ENCODE results near the gene IP6K1.
"Not testable (repeated sequence)": the region's sequence is repeated elsewhere in the genome, so short reads cannot be mapped to it uniquely, and the experiment has no call there.

Gene IP6K1

GRCh38 chr3:49706456-49707112, 79.8 kb downstream of the IP6K1 start:
- no peak for DNase-seq

DNA sequence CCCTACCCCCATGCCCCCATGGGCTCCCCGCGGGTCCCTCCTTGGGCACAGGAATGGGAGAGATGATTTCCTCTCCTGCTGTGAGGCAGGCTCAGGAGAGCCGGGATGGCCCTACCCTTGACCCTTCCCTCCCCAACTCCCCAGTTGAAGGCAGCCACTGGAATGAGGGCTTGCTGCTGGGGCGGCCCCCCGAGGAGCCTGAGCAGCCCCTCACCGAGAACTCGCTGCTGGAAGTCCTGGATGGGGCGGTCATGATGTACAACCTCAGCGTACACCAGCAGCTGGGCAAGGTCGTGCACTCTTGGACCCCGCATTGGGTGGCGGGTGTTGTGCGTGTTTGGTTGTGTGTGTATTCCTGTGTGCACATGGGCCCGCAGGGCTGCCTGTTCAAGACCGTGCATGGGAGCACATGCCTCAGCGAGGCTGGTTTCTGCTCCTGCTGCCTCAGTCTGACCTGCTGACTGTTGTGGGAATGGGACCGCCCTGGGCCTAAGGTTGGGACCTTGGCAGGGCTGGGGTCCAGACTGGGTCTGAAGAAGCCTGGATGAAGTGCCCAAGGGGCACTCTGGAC, 80.9 kb downstream of the IP6K1 start:
- DNase-seq: no peak

- no peak for DNase-seq
Measured at GRCh38 chr3:49704629-49705028, 81.7 kb downstream of the IP6K1 start.

DNA sequence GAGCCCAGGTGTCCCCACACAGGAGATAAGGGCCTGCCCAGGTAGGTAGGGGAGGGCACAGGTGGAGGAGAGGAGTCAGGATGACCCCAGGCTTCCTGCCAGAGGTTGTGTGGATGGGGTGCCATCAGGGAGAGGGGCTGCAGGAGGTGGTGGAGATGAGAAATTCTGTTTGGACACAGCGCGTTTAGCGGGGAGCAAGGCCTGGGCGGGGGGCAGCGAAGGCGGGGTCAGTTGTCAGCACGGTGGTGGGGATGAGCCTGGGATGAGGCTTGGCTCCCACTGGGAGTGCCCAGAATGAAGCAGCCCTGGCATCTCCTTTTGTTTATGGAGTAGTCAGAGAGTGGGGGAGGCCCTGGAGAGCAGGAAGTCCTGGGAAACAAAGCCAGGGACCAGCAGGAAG, 82.4 kb downstream of the IP6K1 start:
- no peak for DNase-seq

GRCh38 chr3:49703443-49703927, 82.9 kb downstream of the IP6K1 start:
- peak; percentile 78 for DNase-seq

GRCh38 chr3:49702672-49703071, 83.7 kb downstream of the IP6K1 start:
- DNase-seq: no peak

- DNase-seq: no peak
Measured at GRCh38 chr3:49701388-49702077, 84.8 kb downstream of the IP6K1 start.

DNA sequence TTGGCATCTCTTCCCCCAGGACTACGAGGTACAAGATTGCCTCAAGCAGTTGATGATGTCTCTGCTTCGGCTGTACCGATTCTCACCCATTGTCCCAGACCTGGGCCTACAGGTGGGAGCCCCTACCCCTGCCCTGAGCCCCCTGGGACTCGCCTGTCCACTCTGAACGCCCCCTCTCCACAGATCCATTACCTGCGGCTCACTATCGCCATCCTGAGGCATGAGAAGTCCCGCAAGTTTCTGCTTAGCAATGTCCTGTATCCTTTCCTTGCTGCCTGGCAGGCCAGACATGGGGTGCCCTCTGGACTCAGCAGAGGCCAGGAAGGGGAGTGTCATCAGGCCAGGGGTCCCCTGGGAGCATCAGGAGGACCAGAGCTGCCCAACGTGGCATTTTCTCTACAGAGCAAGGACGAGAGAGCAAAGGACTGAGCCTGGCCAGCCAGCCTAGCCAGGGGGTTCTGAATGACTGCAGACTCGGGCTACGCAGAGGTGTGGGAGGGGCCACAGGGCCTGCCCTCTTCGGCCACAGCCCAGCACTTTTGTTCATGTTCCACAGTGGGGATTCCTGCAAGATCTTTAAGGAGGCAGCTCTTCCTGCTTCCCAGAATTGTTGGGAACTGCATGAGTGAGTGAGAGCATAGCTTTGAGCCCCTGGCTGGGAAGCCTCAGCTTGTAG, 85.8 kb downstream of the IP6K1 start:
- no peak for DNase-seq

GRCh38 chr3:49700014-49700413, 86.3 kb downstream of the IP6K1 start:
- no peak for DNase-seq

- DNase-seq: no peak
Measured at GRCh38 chr3:49699281-49699979, 86.9 kb downstream of the IP6K1 start.

GRCh38 chr3:49695350-49696015, 90.9 kb downstream of the IP6K1 start:
- DNase-seq: not testable (repeated sequence)

- DNase-seq: not testable (repeated sequence)
Measured at GRCh38 chr3:49694409-49695070, 91.8 kb downstream of the IP6K1 start.

- not testable (repeated sequence) for DNase-seq
Measured at GRCh38 chr3:49691481-49691880, 94.9 kb downstream of the IP6K1 start.

- DNase-seq: not testable (repeated sequence)
Measured at GRCh38 chr3:49690856-49691255, 95.5 kb downstream of the IP6K1 start.

GRCh38 chr3:49689908-49690624, 96.3 kb downstream of the IP6K1 start:
- not testable (repeated sequence) for DNase-seq

DNA sequence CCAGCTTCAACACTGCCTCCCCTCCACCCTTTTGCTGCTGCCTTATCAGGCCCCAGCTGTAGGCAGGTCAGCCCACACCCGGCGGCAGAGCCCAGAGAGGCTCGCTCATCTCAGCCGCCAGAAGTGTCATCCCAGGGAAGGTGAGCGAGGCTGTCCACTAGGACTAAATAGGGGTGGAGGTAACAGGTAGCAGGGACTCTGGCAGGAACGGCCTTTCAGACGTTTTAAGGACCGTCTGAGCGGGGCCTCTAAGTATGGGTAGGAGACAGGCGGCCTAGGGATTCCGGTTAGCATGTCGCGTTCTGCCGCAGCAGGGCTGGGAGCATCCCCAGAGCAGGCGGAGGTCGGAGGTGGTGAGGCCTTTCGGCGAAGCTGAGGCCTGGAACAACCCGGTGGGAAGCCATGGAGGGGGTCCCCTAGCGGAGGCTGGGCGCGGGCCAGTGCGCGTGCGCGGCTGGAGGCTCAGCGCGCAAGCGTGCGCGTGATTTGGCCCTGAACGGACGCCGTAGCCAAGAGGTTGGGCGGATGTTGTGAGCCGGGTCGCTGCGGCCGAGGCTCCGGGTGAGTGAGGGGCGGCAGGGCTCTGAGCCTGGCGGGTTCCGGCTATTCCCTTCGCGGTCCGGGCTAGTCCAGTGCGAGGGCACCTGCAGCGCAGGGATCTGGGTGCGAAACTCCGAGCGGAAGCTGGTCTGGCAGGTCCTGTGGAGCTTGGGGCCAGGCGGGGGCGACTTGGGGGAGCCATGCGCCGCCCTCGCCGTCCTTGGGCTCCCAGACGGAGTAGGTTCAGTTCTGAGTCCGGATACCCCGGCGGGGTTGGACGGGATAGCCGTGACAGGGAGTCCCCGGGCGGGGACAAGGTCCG, 97.1 kb downstream of the IP6K1 start, which contains the start of the genes MST1 and RNF123:
Gene MST1, minus strand, starts transcription at position 429 of the 862 bp plus-strand sequence. CDS start 783 bp downstream, outside the sequence.
Gene RNF123, plus strand, starts transcription at position 512 of the 862 bp plus-strand sequence. CDS start 1,609 bp downstream, outside the sequence.
- peak; percentile 98 for DNase-seq

DNA sequence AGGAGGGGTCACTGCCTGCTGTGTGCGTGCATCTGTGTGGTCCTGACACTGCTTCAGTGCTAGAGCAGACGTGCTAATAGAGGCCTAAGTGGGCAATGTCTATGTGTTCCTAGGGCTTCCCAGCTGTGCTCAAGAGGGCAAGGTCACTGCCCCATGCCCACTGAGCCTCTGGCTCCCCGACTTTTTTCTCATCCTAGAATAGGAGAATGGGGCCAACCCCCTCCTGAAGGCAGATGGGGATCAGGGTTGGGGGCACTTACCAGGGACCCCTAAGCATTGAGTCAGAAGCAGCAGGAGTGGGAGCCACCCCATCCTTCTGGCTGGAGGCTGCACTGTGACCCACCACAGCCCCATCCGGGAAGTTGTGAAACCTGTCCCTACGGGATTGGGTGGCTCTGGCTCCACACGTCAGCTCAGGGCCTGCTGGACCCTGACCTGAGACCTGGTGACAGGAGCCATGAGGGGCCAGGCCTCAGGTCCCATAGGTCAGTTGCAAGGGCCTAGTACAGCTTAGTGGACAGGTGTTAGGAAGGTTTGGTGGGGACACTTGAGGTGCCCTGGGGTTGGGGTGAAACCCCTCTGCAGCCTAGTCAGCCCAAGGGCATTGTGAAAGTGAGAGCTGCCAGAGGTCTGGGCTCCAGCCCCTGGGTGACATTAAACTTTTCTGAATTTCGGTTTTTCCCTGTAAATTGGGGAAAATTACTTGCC, 97.8 kb downstream of the IP6K1 start:
- not testable (repeated sequence) for DNase-seq

DNA sequence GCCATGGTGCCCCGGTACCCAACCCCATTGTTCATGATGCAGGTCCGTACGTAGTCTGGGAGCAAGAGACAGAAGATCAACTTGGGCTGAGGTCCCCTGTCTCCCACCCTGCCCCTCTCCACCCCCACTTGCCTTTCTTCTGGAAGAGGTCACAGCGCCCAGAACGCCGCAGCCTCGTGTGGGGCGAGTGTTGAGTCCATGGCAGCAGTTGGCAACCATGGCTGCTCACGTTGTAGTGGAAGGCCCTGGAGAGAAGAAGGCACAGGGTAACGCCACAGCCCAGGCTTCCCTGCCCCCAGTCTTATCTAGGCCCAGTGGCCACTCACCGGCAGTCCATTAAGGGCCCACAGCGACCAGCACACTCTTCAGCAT, 98.9 kb downstream of the IP6K1 start:
- not testable (repeated sequence) for DNase-seq

Data from eye (tissue), 1 donor.